ENCODE measurements around the gene CLIC4.

- TF ChIP-seq CTCF (IDR thresholded peaks at IDR 0.05) (no peak), POLR2A (IDR thresholded peaks at IDR 0.05) (no peak)
Observed at GRCh38 chr1:24767351-24767750, 22.1 kb downstream of the CLIC4 start.
